GM12878 (cell line): ENCODE data around the gene HAUS6. TPM values are rescaled to one million over a fixed set of nuclear protein-coding genes. Genes with fewer than 3 reads are reported as not detected.
A peak's percentile ranks its signal among the peaks of the same experiment; 100 is the strongest.

Experiments
- BHLHE40 ChIP-seq, 2 experiments: fragments of 450-650 bp in 1 of 2; IDR thresholded peaks; 2 replicates each; pipeline ENCODE4 v1.6.1; 2011 to 2017; ENCODE audit warnings: low read depth in 2 of 2, borderline replicate concordance in 1 of 2, improper control_type of control experiment in 1 of 2, low read length in 1 of 2, mild to moderate bottlenecking in 1 of 2
- CBFB ChIP-seq: IDR thresholded peaks from 2 replicates; pipeline ENCODE4 v1.6.1; 2016; ENCODE audit warnings: antibody characterized with exemption, low read depth
- CBX3 ChIP-seq: fragments of 200-600 bp; sonication (generic); IDR thresholded peaks from 2 replicates; pipeline ENCODE4 v1.6.1; 2016; ENCODE audit warnings: low read depth, borderline replicate concordance
- CREB1 ChIP-seq: IDR thresholded peaks from 2 replicates; pipeline ENCODE4 v1.6.1; 2012; ENCODE audit warnings: low read depth, mild to moderate bottlenecking, inconsistent platforms
- KLF5 ChIP-seq: fragments of 450-650 bp; IDR thresholded peaks from 2 replicates; pipeline ENCODE4 v1.6.1; 2014; ENCODE audit warnings: mild to moderate bottlenecking; ENCODE audit not compliant: partially characterized antibody
- MTA2 ChIP-seq: fragments of 450-650 bp; IDR thresholded peaks from 2 replicates; pipeline ENCODE4 v1.6.1; 2016; ENCODE audit warnings: low read depth, mild to moderate bottlenecking, moderate library complexity
- NFXL1 ChIP-seq: fragments of 450-650 bp; IDR thresholded peaks from 2 replicates; pipeline ENCODE4 v1.6.1; 2017; ENCODE audit warnings: antibody characterized with exemption, mild to moderate bottlenecking, borderline replicate concordance
- POLR2AphosphoS5 ChIP-seq: IDR thresholded peaks from 2 replicates; pipeline ENCODE4 v1.6.1; 2011; ENCODE audit warnings: mild to moderate bottlenecking, low read length, inconsistent platforms
- SMC3 ChIP-seq: IDR thresholded peaks from 2 replicates; pipeline ENCODE4 v1.6.1; 2011; ENCODE audit warnings: low read length, improper control_type of control experiment, borderline replicate concordance
- TCF7 ChIP-seq: IDR thresholded peaks from 2 replicates; pipeline ENCODE4 v1.6.1; 2014; ENCODE audit warnings: antibody characterized with exemption, borderline replicate concordance
- YBX1 ChIP-seq: fragments of 450-650 bp; IDR thresholded peaks from 2 replicates; pipeline ENCODE4 v1.6.1; 2016; ENCODE audit warnings: antibody characterized with exemption
- polyA plus RNA-seq, 11 experiments: library from polyadenylated mRNA; depleted of rRNA in 4 of 11; unstranded in 6 of 11; stranded (reverse) in 5 of 11; fragments of >200 nt; fragmentation: Nextera tagmentation in 4 of 11; fragmentation: Illumina TruSeq in 1 of 11; extraction: Ambion mirVana in 4 of 11; extraction: Trizol in 1 of 11; gene quantifications; 1 replicate in 1 of 11; 2 replicates in 10 of 11; pipeline versions ENCODE4 v1.2.1 to v1.2.3, GENCODE V29; 2011 to 2016; ENCODE audit warnings: inconsistent platforms in 2 of 11, missing spikeins in 2 of 11, low read depth in 1 of 11
- total RNA-seq, 4 experiments: library from RNA; depleted of rRNA in 3 of 4; stranded (reverse); fragments of >200 nt in 3 of 4; fragmentation: Illumina TruSeq in 1 of 4; extraction: Trizol in 1 of 4; gene quantifications; 2 replicates each; pipeline versions ENCODE4 v1.2.1 to v1.2.3, GENCODE V29; 2013 to 2021
- TF ChIP-seq, protein P1 (sequence below): fragments of 450-650 bp; IDR thresholded peaks from 2 replicates; pipeline ENCODE4 v1.6.1; 2017; ENCODE audit warnings: low read depth, mild to moderate bottlenecking, moderate library complexity
- TF ChIP-seq, protein P2 (sequence below): IDR thresholded peaks from 2 replicates; pipeline ENCODE4 v1.6.1; 2011; ENCODE audit warnings: borderline replicate concordance, low read depth, mild to moderate bottlenecking, moderate library complexity, mixed read lengths, low read length; ENCODE audit not compliant: insufficient read depth; ENCODE audit errors: extremely low read length
- TF ChIP-seq, protein P3 (sequence below): fragments of 450-650 bp; IDR thresholded peaks from 2 replicates; pipeline ENCODE4 v1.6.1; 2014; ENCODE audit warnings: mild to moderate bottlenecking
- TF ChIP-seq, protein P4 (sequence below): fragments of 450-650 bp; formaldehyde crosslinking; IDR thresholded peaks from 2 replicates; pipeline ENCODE4 v1.5.0; 2022; ENCODE audit warnings: mild to moderate bottlenecking, missing genetic modification characterization
- TF ChIP-seq, protein P5 (sequence below): fragments of 450-650 bp; formaldehyde crosslinking; IDR thresholded peaks from 2 replicates; pipeline ENCODE4 v1.4.0; 2022; ENCODE audit warnings: mild to moderate bottlenecking, moderate library complexity
- TF ChIP-seq, protein P6 (sequence below): IDR thresholded peaks from 2 replicates; pipeline ENCODE4 v1.6.1; 2012; ENCODE audit warnings: low read depth, low read length, improper control_type of control experiment

The HAUS6 gene
- total and polyA plus RNA-seq, 10 of the 15 experiments (the other 5 are each of a cell fraction or from before 2014, with no cell fraction given), result 7.1 to 26.8 (median 16.0) TPM

DNA sequence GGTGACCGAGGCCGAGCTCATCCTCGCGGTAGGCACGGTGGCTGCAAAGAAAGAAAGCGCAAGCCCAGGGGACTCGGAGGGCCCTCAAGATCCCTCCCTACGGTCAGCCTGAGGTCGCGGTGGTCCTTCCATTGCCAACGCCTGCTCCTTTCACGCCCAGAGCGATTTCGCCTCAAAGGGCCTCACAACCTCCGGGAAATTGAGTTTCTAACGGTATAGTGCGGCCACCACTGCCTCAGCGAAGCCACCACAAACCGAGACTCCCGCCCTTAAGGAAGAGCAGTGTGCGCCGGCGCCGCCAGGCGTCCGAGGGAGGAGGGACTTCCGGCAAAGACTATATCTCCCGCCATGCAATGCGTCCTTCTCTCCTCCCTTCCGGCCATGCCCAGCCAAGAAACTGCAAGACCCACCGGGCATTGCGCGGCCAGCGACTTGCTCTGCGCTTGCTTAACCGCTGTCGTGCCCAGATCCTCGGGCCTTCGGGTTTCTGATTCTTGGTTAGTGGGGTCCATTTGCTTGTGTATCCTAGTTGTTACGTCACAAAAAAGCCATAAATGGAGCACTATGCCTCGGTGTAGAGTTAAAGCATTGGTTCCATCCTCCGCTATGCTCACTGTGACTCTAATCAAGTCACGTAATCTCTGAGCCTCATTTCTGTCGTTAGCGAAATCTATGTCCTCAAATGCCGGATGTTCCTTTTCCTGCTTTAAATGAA lies at the start of gene HAUS6 (continued):
- TF ChIP-seq, protein P1, sequence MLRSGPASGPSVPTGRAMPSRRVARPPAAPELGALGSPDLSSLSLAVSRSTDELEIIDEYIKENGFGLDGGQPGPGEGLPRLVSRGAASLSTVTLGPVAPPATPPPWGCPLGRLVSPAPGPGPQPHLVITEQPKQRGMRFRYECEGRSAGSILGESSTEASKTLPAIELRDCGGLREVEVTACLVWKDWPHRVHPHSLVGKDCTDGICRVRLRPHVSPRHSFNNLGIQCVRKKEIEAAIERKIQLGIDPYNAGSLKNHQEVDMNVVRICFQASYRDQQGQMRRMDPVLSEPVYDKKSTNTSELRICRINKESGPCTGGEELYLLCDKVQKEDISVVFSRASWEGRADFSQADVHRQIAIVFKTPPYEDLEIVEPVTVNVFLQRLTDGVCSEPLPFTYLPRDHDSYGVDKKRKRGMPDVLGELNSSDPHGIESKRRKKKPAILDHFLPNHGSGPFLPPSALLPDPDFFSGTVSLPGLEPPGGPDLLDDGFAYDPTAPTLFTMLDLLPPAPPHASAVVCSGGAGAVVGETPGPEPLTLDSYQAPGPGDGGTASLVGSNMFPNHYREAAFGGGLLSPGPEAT, result peak; percentile 41; the same call in 1 of the 2 replicates
- peak; percentile 78 for TF ChIP-seq CREB1
- TF ChIP-seq CBFB, result peak; percentile 49; the same call in 1 of the 2 replicates
- TF ChIP-seq CBX3, result no peak
- TF ChIP-seq POLR2AphosphoS5, result peak; percentile 81
- TF ChIP-seq SMC3, result no peak
- TF ChIP-seq, protein P2, sequence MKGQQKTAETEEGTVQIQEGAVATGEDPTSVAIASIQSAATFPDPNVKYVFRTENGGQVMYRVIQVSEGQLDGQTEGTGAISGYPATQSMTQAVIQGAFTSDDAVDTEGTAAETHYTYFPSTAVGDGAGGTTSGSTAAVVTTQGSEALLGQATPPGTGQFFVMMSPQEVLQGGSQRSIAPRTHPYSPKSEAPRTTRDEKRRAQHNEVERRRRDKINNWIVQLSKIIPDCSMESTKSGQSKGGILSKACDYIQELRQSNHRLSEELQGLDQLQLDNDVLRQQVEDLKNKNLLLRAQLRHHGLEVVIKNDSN, result no peak
- TF ChIP-seq, protein P3, sequence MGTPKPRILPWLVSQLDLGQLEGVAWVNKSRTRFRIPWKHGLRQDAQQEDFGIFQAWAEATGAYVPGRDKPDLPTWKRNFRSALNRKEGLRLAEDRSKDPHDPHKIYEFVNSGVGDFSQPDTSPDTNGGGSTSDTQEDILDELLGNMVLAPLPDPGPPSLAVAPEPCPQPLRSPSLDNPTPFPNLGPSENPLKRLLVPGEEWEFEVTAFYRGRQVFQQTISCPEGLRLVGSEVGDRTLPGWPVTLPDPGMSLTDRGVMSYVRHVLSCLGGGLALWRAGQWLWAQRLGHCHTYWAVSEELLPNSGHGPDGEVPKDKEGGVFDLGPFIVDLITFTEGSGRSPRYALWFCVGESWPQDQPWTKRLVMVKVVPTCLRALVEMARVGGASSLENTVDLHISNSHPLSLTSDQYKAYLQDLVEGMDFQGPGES, result no peak
- TF ChIP-seq KLF5, result no peak
- no peak for TF ChIP-seq NFXL1
- no peak for TF ChIP-seq YBX1
- TF ChIP-seq, protein P4, sequence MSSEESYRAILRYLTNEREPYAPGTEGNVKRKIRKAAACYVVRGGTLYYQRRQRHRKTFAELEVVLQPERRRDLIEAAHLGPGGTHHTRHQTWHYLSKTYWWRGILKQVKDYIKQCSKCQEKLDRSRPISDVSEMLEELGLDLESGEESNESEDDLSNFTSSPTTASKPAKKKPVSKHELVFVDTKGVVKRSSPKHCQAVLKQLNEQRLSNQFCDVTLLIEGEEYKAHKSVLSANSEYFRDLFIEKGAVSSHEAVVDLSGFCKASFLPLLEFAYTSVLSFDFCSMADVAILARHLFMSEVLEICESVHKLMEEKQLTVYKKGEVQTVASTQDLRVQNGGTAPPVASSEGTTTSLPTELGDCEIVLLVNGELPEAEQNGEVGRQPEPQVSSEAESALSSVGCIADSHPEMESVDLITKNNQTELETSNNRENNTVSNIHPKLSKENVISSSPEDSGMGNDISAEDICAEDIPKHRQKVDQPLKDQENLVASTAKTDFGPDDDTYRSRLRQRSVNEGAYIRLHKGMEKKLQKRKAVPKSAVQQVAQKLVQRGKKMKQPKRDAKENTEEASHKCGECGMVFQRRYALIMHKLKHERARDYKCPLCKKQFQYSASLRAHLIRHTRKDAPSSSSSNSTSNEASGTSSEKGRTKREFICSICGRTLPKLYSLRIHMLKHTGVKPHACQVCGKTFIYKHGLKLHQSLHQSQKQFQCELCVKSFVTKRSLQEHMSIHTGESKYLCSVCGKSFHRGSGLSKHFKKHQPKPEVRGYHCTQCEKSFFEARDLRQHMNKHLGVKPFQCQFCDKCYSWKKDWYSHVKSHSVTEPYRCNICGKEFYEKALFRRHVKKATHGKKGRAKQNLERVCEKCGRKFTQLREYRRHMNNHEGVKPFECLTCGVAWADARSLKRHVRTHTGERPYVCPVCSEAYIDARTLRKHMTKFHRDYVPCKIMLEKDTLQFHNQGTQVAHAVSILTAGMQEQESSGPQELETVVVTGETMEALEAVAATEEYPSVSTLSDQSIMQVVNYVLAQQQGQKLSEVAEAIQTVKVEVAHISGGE (CRISPR knock-in tag), result no peak
- TF ChIP-seq, protein P5, sequence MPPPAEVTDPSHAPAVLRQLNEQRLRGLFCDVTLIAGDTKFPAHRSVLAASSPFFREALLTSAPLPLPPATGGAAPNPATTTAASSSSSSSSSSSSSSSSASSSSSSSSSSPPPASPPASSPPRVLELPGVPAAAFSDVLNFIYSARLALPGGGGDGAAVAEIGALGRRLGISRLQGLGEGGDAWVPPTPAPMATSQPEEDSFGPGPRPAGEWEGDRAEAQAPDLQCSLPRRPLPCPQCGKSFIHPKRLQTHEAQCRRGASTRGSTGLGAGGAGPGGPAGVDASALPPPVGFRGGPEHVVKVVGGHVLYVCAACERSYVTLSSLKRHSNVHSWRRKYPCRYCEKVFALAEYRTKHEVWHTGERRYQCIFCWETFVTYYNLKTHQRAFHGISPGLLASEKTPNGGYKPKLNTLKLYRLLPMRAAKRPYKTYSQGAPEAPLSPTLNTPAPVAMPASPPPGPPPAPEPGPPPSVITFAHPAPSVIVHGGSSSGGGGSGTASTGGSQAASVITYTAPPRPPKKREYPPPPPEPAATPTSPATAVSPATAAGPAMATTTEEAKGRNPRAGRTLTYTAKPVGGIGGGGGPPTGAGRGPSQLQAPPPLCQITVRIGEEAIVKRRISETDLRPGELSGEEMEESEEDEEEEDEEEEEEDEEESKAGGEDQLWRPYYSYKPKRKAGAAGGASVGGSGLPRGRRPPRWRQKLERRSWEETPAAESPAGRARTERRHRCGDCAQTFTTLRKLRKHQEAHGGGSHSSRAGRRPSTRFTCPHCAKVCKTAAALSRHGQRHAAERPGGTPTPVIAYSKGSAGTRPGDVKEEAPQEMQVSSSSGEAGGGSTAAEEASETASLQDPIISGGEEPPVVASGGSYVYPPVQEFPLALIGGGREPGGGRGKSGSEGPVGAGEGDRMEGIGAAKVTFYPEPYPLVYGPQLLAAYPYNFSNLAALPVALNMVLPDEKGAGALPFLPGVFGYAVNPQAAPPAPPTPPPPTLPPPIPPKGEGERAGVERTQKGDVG (CRISPR knock-in tag), result no peak
- TF ChIP-seq BHLHE40 (IDR thresholded peaks at IDR 0.05; ENCODE audit: borderline replicate concordance in 1 of 2, low read depth in 2 of 2, low read length in 1 of 2), result peak in 1 of 2 experiments; percentile 31; a peak in 2 of 4 replicates
- TF ChIP-seq MTA2, result no peak
- TF ChIP-seq, protein P6, sequence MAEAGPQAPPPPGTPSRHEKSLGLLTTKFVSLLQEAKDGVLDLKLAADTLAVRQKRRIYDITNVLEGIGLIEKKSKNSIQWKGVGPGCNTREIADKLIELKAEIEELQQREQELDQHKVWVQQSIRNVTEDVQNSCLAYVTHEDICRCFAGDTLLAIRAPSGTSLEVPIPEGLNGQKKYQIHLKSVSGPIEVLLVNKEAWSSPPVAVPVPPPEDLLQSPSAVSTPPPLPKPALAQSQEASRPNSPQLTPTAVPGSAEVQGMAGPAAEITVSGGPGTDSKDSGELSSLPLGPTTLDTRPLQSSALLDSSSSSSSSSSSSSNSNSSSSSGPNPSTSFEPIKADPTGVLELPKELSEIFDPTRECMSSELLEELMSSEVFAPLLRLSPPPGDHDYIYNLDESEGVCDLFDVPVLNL, result peak; percentile 86
- no peak for TF ChIP-seq TCF7
